ENCODE data around the gene IL17B.

DNA sequence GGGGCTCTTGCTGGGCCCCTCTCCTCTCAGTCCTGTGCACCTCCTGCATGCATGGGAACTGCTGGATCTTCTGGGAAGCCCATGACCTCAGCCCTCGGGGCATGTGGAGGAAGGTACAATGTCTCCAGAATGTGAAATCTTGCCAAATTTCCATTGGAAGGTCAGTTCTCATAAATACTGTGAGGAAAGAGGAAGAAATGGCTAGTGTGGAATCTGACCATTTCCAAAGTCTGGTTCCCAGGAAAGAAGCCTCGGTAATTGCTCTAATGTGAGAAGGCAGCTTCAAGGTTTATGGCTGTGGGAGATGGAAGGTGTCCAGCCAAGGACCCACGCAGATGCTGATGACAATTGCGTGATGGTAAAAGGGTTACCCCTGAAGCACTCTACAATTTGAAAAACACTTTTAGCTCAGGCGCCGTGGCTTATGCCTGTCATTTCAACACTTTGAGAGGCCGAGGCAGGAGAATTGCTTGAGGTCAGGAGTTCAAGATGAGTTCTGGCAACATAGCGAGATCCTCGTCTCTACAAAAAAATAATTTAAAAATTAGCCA, 8.1 kb upstream of the IL17B start:
- peak in 1 of 2 donors; percentile 35 for TF ChIP-seq POLR2AphosphoS5 (IDR thresholded peaks at IDR 0.05)
- TF ChIP-seq, protein P1, sequence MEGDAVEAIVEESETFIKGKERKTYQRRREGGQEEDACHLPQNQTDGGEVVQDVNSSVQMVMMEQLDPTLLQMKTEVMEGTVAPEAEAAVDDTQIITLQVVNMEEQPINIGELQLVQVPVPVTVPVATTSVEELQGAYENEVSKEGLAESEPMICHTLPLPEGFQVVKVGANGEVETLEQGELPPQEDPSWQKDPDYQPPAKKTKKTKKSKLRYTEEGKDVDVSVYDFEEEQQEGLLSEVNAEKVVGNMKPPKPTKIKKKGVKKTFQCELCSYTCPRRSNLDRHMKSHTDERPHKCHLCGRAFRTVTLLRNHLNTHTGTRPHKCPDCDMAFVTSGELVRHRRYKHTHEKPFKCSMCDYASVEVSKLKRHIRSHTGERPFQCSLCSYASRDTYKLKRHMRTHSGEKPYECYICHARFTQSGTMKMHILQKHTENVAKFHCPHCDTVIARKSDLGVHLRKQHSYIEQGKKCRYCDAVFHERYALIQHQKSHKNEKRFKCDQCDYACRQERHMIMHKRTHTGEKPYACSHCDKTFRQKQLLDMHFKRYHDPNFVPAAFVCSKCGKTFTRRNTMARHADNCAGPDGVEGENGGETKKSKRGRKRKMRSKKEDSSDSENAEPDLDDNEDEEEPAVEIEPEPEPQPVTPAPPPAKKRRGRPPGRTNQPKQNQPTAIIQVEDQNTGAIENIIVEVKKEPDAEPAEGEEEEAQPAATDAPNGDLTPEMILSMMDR (IDR thresholded peaks at IDR 0.05): no peak

All from upper lobe of left lung (tissue), 4 donors.